Naive thymus-derived CD8-positive, alpha-beta T cell (primary cell): Measurements from ENCODE around the gene IL1R1. TPM values are rescaled to one million over a fixed set of nuclear protein-coding genes. Genes with fewer than 3 reads are reported as not detected.
A peak's percentile ranks its signal among the peaks of the same experiment; 100 is the strongest.

ENCODE experiments used
- ATAC-seq, 2 donors: fragments of 150-1000 bp; cut with Tn5 transposase in 1 of 2; sonication (Bioruptor Pico), chemical (Tn5 transposase) in 1 of 2; 1 replicate in 1 of 2; 2 replicates in 1 of 2; pipeline ENCODE4 v1.10.0; 2021; ENCODE audit warnings: mild to moderate bottlenecking in 2 of 2, moderate library complexity in 2 of 2
- POLR2A ChIA-PET: fragments of 350-600 bp; sonication (Branson Sonifier 250); formaldehyde crosslinking; loops from one replicate; lab custom pipeline; 2021; ENCODE audit warnings: antibody characterized with exemption; lab: Charles Lee
- DNase-seq, 10 donors: peaks; one replicate each; pipeline versions ENCODE4 v3.0.0 to v3.0.0-alpha.2; 2020 to 2022
- H3K27ac Mint-ChIP-seq, 10 donors: one replicate each; pipeline ENCODE4 v1.8.0; 2020 to 2022; ENCODE audit warnings: mild to moderate bottlenecking in 10 of 10, mixed read lengths in 10 of 10, moderate library complexity in 4 of 10, inconsistent platforms in 1 of 10
- H3K27me3 Mint-ChIP-seq, 5 donors: one replicate each; pipeline ENCODE4 v1.8.0; 2021 to 2022; ENCODE audit warnings: mixed read lengths in 5 of 5
- H3K36me3 Mint-ChIP-seq, 3 donors: one replicate each; pipeline ENCODE4 v1.8.0; 2020 to 2022; ENCODE audit warnings: mixed read lengths in 3 of 3, mild to moderate bottlenecking in 2 of 3, inconsistent platforms in 1 of 3
- H3K4me1 Mint-ChIP-seq, 4 donors: one replicate each; pipeline ENCODE4 v1.8.0; 2021 to 2022; ENCODE audit warnings: mixed read lengths in 4 of 4
- H3K4me3 Mint-ChIP-seq, 10 donors: one replicate each; pipeline ENCODE4 v1.8.0; 2020 to 2022; ENCODE audit warnings: mild to moderate bottlenecking in 10 of 10, mixed read lengths in 10 of 10, moderate library complexity in 6 of 10, inconsistent platforms in 1 of 10
- H3K9me3 Mint-ChIP-seq, 9 donors: one replicate each; pipeline ENCODE4 v1.8.0; 2020 to 2022; ENCODE audit warnings: mixed read lengths in 9 of 9, mild to moderate bottlenecking in 3 of 9, inconsistent platforms in 1 of 9, moderate library complexity in 1 of 9
- polyA plus RNA-seq, 3 donors: library from polyadenylated mRNA; unstranded; fragments of 300-500 nt; fragmentation: Illumina TruSeq; gene quantifications; one replicate each; pipeline ENCODE4 v1.2.3, GENCODE V29; 2021
- total RNA-seq, 8 experiments: library from RNA in 2 of 8; stranded (reverse) in 2 of 8; gene quantifications; one replicate each; pipeline ENCODE4 v1.2.3 and lab custom pipeline; 2021 to 2026

The IL1R1 gene
- total and polyA plus RNA-seq, 5 experiments from 2014 or later = 0.29 TPM; not detected in 4

DNA sequence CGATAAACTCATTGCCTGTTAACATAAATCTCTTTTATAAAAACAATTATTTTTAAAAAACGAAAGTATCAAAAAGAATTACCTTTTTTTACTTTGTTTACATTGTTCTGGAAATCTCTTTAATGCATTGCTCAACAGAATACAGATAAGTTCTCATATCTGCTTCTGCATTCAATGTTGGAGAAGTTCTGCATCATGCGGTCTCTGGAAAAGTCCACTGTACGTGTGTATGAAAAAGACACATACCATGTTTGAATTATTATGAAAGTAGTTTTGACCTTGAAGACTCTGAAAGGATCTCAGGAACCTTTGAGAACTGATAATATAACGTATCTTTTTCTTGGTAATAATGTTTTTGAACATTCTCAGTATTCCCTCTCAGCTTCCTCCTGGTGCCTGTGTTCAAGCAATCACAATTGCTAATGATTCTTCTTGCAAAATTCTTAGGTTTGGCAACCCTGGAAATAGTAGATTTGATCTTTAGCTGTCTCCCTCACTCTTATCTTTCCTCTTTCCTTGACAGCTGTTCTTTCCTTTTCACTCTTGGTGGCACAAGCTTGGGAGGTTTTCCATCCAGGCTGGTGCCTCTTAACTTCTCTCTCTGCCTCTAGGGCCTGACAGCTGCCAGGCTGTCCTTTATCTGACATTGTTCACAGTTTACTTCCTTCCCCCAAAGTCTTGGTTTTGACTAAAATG lies 12.4 kb upstream of the IL1R1 start:
- no peak for ATAC-seq
- no peak for DNase-seq
- Mint-ChIP-seq H3K27ac (no peak overlapping the region), H3K36me3 (peaks cover 0 to 8% (median 4%) of the 10 kb centered on the region in 3 donors), H3K4me1 (peaks cover 0 to 6% (median 2%) of the 10 kb centered on the region in 4 donors), H3K9me3 (peaks cover 0 to 20% (median 12%) of the 10 kb centered on the region in 9 donors), H3K4me3 (no peak overlapping the region), H3K27me3 (peaks cover 0 to 8% (median 0%) of the 10 kb centered on the region in 5 donors)
- POLR2A ChIA-PET = interaction anchor here (0.5 kb wide), 1 partner anchor 117 kb away, joined by 6 read pairs; no protein-coding TSS in a partner anchor

DNA sequence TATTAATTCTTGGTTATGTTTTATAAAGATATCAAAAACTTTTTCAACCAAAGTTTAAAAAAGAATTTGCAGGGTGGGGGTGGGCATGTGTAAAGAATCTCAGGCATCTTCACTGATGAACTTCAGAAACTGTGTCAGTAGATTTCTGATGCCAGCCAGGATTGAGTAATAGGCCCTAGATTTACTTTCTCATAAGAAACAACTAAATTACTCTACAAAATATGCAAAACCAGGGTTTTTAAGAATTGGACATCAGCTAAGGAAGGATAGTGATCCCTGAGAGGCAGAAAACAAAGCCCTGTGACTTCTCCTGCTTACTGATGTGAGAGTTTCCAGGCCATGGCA lies 11.9 kb upstream of the IL1R1 start:
- POLR2A ChIA-PET = no interaction called here
- no peak overlapping the region for H3K4me3 Mint-ChIP-seq
- H3K4me1 Mint-ChIP-seq = peaks cover 0 to 5% (median 2%) of the 10 kb centered on the region in 4 donors
- H3K27me3 Mint-ChIP-seq = peaks cover 0 to 8% (median 0%) of the 10 kb centered on the region in 5 donors
- H3K9me3 Mint-ChIP-seq = peaks cover 0 to 20% (median 12%) of the 10 kb centered on the region in 9 donors
- peaks cover 0 to 8% (median 4%) of the 10 kb centered on the region in 3 donors for H3K36me3 Mint-ChIP-seq
- DNase-seq (no peak), ATAC-seq (no peak)
- H3K27ac Mint-ChIP-seq = no peak overlapping the region

DNA sequence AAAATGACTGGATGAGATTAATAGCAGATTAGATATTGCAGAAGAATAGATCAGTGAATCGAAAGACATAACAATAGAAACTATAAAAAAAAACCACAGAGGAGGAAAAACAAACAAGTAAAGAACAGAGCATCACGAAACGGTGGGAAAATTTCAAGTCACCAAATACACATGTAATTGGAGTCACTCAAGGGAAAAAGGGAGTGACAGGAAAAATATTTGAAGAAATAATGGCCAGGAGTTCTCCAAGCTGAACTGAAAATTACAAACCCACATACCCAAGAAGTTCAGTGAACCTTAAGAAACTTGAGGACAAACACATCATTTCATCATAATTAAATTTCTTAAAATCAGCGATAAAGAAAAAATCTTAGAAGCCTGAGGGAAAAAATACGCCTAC lies 11.0 kb upstream of the IL1R1 start:
- H3K27me3 Mint-ChIP-seq = peaks cover 0 to 9% (median 0%) of the 10 kb centered on the region in 5 donors
- H3K27ac Mint-ChIP-seq = no peak overlapping the region
- peaks cover 0 to 8% (median 4%) of the 10 kb centered on the region in 3 donors for H3K36me3 Mint-ChIP-seq
- ATAC-seq (no peak), DNase-seq (no peak)
- H3K4me3 Mint-ChIP-seq = no peak overlapping the region
- H3K4me1 Mint-ChIP-seq = peaks cover 0 to 2% (median 0%) of the 10 kb centered on the region in 4 donors
- peaks cover 0 to 20% (median 12%) of the 10 kb centered on the region in 9 donors for H3K9me3 Mint-ChIP-seq
- POLR2A ChIA-PET = no interaction called here

DNA sequence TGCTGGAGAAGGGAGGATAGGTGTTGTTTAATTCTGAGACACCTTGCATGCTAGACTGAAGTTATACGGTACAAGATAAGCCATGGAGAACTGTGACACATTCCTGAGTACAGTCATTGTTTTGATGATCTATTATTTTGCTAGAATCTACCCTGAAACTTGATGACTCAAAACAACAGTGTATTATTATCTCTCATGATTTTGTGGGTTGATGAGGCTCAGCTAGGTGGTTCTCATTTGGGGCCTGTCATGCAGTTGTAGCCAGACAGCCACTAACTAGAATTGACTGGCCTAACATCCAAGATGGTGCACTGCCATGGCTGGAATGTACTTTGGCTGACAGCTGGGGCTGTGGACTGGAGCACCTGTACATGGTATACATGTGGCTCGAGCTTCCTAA lies 5.4 kb upstream of the IL1R1 start:
- peaks cover 7 to 27% (median 18%) of the 10 kb centered on the region in 5 donors for H3K27me3 Mint-ChIP-seq
- DNase-seq (no peak), ATAC-seq (no peak)
- H3K4me1 Mint-ChIP-seq = peaks cover 4 to 18% (median 7%) of the 10 kb centered on the region in 4 donors
- POLR2A ChIA-PET = no interaction called here
- H3K36me3 Mint-ChIP-seq = peaks cover 2 to 10% (median 4%) of the 10 kb centered on the region in 3 donors
- no peak overlapping the region for H3K4me3 Mint-ChIP-seq
- H3K27ac Mint-ChIP-seq = peak overlapping the region in 1 of 10 donors; percentile 7
- H3K9me3 Mint-ChIP-seq = peaks cover 0 to 10% (median 4%) of the 10 kb centered on the region in 9 donors

DNA sequence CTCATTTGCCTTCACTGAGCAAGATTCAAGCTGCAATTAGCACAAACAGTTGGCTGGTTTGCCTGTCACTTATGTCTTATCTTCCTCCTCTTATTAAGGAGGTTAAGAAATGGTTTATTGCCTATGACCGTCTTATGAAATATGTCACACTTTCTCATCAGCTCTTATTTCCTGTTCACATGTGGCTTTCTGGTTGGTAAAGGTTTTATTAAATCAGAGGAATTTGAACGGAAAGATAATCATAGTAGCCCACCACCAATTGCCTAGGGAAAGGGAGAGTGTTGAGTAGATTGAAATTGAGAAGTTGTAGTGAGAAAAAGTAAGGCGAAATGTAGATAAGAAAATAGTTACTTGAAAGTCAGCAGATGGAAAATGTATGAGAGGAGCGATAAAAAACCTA lies 4.2 kb upstream of the IL1R1 start:
- peaks cover 0 to 10% (median 3%) of the 10 kb centered on the region in 9 donors for H3K9me3 Mint-ChIP-seq
- H3K27me3 Mint-ChIP-seq = peaks cover 12 to 36% (median 25%) of the 10 kb centered on the region in 5 donors
- H3K36me3 Mint-ChIP-seq = peaks cover 2 to 10% (median 4%) of the 10 kb centered on the region in 3 donors
- DNase-seq = no peak
- POLR2A ChIA-PET = no interaction called here
- H3K27ac Mint-ChIP-seq = peak overlapping the region in 1 of 10 donors; percentile 10
- H3K4me3 Mint-ChIP-seq = peak overlapping the region in 1 of 10 donors; percentile 3
- ATAC-seq = no peak
- peaks cover 7 to 25% (median 13%) of the 10 kb centered on the region in 4 donors for H3K4me1 Mint-ChIP-seq

DNA sequence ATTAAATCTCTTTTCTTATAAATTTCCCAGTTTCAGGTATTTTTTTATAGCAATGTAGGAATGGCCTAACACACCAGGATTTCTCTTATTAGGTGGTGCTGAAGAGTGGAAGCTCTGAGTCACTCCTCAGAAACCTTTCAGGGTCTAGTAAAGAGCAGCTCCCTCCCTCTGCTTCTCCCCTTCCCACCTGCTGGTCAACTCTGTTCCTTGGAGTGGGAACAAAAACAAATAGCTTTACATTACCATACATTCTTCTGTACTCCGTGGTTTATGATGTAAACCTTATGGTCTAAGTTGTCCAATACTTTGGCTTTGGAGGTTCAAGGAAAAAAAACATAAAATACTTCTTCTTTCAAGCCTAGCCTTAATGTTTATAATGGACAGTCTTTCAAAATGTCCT lies 2.7 kb upstream of the IL1R1 start:
- Mint-ChIP-seq H3K4me3 (no peak overlapping the region), H3K27ac (no peak overlapping the region), H3K9me3 (peaks cover 0 to 24% (median 6%) of the 10 kb centered on the region in 9 donors)

DNA sequence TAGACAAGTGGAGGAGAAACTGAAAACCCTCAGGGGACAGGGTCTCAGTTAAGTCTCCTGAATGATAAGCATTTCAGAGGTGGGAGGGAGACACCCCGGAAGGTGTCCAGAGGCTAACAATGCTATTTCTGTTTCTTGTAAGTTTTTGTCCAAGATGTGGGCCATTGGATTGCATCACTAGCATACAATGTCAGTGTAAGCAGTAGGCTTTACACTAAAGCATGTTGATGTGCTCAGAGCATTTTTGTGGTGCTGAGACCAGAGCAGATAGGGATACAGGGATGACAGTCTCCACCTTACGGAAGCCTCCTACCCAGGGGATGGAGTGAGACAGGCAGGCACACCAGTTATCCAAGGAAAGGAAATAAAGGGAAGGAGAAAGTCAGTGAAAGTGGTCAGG lies 2.2 kb upstream of the IL1R1 start:
- Mint-ChIP-seq H3K27ac (no peak overlapping the region), H3K4me3 (peak overlapping the region in 2 of 10 donors; percentile 15 to 26), H3K4me1 (peaks cover 7 to 25% (median 13%) of the 10 kb centered on the region in 4 donors), H3K9me3 (peaks cover 0 to 29% (median 11%) of the 10 kb centered on the region in 9 donors), H3K36me3 (peaks cover 2 to 20% (median 12%) of the 10 kb centered on the region in 3 donors), H3K27me3 (peaks cover 17 to 57% (median 42%) of the 10 kb centered on the region in 5 donors)
- POLR2A ChIA-PET = no interaction called here
- ATAC-seq (no peak), DNase-seq (no peak)

More for the DNA sequence above, 2.7 kb upstream of the IL1R1 start:
- POLR2A ChIA-PET = no interaction called here
- H3K4me1 Mint-ChIP-seq = peaks cover 7 to 25% (median 13%) of the 10 kb centered on the region in 4 donors
- peaks cover 17 to 52% (median 41%) of the 10 kb centered on the region in 5 donors for H3K27me3 Mint-ChIP-seq
- ATAC-seq (no peak), DNase-seq (no peak)
- peaks cover 2 to 15% (median 9%) of the 10 kb centered on the region in 3 donors for H3K36me3 Mint-ChIP-seq

DNA sequence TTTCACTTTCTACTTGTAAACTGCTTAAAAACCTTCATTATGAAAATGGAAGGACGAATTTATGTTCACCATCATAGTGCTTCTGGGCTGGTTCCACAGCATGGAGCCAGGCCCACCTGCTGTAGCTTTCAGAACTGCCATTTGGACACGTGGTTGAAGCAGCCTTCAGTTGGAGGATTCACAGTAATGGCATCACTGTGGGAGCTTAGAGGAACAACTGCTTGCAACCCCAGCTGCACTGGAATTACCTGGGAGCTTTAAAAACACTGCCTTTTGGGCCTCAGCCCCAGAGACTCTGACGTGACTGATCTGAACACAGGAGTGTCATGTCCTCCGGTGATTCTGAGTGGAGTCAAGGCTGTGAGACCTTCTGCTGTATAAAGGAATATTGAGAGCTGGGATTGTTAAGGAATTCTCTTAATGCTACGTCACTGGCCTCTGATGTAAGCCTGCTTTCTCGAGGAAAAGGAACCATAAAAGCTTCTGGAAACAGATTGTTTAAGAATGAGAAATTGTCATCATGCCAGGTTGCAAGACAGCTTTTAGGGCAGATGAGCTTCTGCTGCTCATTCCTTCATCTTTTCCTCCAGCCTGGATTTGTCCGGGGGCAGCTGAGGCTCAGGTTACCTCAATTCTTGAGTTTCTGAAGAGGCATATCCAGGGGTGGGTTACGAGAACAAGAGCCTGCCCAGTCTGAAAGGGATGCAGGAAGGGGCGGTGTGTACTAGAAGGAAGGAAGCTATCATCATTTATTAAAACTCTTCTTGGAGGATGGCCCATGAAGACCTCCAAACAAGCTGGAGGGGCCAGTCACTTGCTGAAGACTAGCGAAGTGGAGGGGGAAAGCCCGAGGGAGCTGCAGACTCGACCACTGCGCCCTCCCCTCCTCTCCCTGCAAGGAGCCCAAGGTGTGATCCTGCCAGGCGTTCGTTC lies 1.3 kb upstream of the IL1R1 start:
- peak overlapping the region in 7 of 10 donors; percentile 20 to 77 (median 33) for H3K4me3 Mint-ChIP-seq
- peaks cover 0 to 38% (median 18%) of the 10 kb centered on the region in 9 donors for H3K9me3 Mint-ChIP-seq
- peaks cover 2 to 29% (median 14%) of the 10 kb centered on the region in 3 donors for H3K36me3 Mint-ChIP-seq
- no peak for ATAC-seq
- no peak overlapping the region for H3K27ac Mint-ChIP-seq
- peaks cover 7 to 25% (median 13%) of the 10 kb centered on the region in 4 donors for H3K4me1 Mint-ChIP-seq
- peaks cover 17 to 61% (median 42%) of the 10 kb centered on the region in 5 donors for H3K27me3 Mint-ChIP-seq
- POLR2A ChIA-PET = no interaction called here
- DNase-seq = no peak

DNA sequence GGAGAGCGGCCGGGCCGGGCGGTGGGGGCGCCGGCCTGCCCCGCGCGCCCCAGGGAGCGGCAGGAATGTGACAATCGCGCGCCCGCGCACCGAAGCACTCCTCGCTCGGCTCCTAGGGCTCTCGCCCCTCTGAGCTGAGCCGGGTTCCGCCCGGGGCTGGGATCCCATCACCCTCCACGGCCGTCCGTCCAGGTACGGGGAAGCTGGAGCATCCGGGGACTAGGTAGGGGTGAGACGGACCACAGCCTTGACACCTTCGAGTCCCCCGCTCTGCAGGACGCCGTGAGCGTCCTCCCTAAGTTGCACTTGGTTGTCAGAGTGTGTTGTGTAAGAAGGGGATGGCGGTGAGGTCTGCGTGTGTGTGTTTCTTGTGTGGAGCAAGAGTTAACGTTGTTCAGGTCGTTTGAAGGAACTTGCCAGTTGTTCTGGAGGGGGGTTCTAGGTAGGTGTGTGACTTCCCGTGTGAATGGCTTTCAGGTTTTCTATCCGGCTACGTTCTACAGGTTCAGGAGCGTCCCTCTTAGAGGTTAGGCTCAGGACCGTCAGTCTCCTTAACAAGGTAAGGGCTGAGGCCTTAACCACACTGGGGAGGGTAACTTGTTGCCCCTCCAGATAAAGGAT lies 393 bp downstream of the IL1R1 start:
- peaks cover 2 to 46% (median 17%) of the 10 kb centered on the region in 3 donors for H3K36me3 Mint-ChIP-seq
- ATAC-seq (no peak), DNase-seq (no peak)
- H3K27ac Mint-ChIP-seq = peak overlapping the region in 1 of 10 donors; percentile 65
- peaks cover 2 to 55% (median 33%) of the 10 kb centered on the region in 9 donors for H3K9me3 Mint-ChIP-seq
- H3K4me3 Mint-ChIP-seq = peak overlapping the region; percentile 12 to 74 (median 60)
- peaks cover 7 to 22% (median 13%) of the 10 kb centered on the region in 4 donors for H3K4me1 Mint-ChIP-seq
- peaks cover 17 to 61% (median 39%) of the 10 kb centered on the region in 5 donors for H3K27me3 Mint-ChIP-seq
- POLR2A ChIA-PET = no interaction called here

DNA sequence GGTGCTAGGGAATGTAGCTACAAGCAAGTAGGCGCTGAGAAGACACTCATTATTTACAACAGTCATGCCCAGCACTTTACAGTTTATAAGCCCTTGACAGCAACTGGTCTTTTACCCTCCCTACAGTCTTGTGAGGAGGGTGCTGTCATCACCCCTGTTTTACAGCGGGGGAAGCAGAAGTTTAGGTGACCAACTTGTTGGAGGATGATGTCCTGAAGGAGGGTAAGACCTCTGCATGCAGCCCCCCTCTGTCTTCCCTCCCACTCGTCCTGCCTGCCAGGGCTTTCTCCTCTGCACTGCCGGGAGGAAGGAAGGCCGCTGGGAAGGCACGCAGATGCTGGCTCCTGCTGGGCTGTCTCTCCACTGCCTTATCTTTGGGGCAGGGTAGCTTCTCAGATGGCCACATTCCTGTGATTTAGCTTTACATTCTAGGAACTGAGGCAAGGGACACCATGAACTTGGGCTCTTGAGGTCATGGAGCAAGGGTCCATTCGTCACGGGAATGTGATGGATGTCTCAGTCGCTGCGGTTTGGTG lies 972 bp downstream of the IL1R1 start:
- no peak for ATAC-seq
- peaks cover 17 to 61% (median 37%) of the 10 kb centered on the region in 5 donors for H3K27me3 Mint-ChIP-seq
- H3K9me3 Mint-ChIP-seq = peaks cover 7 to 61% (median 39%) of the 10 kb centered on the region in 9 donors
- H3K4me1 Mint-ChIP-seq = peaks cover 4 to 16% (median 8%) of the 10 kb centered on the region in 4 donors
- peak overlapping the region in 9 of 10 donors; percentile 12 to 74 (median 64) for H3K4me3 Mint-ChIP-seq
- peaks cover 2 to 51% (median 21%) of the 10 kb centered on the region in 3 donors for H3K36me3 Mint-ChIP-seq
- no peak for DNase-seq
- H3K27ac Mint-ChIP-seq = no peak overlapping the region
- POLR2A ChIA-PET = no interaction called here

DNA sequence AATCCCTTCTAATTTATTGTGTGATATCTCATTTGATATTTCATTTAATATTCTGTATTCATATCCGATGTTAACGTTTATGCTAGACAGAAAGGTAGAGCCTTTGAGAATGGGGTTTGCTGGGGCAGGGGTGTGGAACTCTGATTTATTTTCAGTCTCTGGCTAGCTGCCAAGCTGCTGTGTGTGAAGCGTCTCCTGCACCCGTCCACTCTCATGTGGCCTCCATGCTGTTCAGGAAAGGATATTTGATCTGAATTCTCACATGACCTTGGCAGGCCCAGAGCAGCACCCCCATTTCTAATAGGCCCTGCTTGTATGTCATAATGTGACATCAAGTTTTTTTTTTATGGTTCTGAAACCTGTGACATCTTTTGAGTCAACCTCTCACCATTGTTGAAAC lies 1.6 kb downstream of the IL1R1 start:
- POLR2A ChIA-PET = no interaction called here
- ATAC-seq = no peak
- DNase-seq = no peak
- Mint-ChIP-seq H3K27me3 (peaks cover 17 to 61% (median 37%) of the 10 kb centered on the region in 5 donors), H3K27ac (peak overlapping the region in 1 of 10 donors; percentile 58), H3K36me3 (peaks cover 2 to 58% (median 23%) of the 10 kb centered on the region in 3 donors), H3K4me1 (peaks cover 4 to 12% (median 6%) of the 10 kb centered on the region in 4 donors), H3K4me3 (peak overlapping the region in 1 of 10 donors; percentile 15), H3K9me3 (peaks cover 10 to 67% (median 45%) of the 10 kb centered on the region in 9 donors)
